Left renal pelvis (tissue), 4 donors: ENCODE measurements around the gene TF. TPM values are rescaled to one million over a fixed set of nuclear protein-coding genes. Genes with fewer than 3 reads are reported as not detected.
"Not testable (repeated sequence)": the region's sequence is repeated elsewhere in the genome, so short reads cannot be mapped to it uniquely, and the experiment has no call there.

Experiments
- DNase-seq, 4 donors: peaks; one replicate each; pipeline ENCODE4 v3.0.0-alpha.2; 2013; ENCODE audit warnings: low read depth in 4 of 4, low spot score in 3 of 4
- polyA plus RNA-seq, 4 donors: library from polyadenylated mRNA; unstranded; fragments of 120-200 nt; gene quantifications; one replicate each; pipeline ENCODE4 v1.2.1, GENCODE V29; 2013; ENCODE audit not compliant: insufficient read length in 4 of 4

TF gene
- polyA plus RNA-seq, 4 donors: 3.7 to 79.0 (median 5.8) TPM

DNA sequence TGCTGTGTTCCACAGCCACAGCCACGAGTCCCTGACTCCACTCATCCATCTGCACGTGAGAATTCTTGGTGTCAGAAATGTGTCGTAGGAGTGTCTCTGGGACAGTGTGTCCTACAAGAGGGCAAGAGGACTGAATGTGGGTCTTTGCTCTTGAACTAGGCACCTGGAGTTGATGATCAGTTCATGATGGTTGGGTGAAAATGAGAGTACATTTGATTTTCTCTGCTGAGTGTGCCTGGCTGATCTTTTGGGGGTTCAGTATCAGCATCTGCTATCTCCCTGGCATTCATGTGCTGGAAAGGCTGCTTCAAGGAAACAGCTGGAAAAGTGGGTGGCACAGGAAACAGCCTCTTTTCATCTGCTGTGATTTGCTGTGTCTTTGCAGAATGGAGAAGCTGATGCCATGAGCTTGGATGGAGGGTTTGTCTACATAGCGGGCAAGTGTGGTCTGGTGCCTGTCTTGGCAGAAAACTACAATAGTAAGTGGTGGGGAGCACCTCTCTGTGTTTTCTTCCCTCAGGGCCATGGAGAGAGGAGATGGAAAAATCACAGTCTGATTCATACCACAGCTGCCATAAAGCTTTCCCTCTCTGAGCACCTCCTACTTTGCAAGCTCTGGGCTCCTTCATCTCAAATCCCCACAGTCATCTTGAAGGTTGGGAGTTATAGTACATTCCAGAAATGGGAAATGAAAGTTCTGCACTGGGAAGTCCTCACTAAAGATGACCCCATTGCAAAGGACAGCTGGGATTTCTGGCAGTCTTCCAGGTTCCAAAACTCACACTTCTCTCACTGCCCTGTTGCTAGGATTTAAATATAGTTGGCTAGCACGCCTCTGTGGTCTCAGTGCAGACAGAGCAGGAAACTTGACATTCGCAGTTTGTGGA, 17.8 kb downstream of the TF start:
- peak in 3 of 4 donors; percentile 36 to 50 (median 43) for DNase-seq

DNA sequence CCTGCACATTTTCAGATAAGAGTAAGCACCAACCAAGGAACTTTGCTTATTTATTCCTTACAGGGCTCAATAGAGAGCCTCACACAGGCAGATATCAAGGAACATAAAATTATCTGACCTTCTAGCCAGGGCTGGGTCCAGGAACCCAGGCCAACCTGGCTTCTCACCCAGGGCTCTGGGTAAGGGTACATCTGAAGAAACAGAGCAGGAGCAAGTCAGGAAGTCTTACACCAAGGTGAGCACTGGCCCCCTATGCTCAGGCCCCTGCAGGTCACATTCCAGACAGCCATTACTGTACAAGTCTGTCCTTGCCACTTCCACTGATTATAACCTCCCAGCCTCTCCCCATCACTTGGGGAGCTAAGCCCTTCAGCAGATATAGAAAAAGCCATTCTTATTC, 19.1 kb downstream of the TF start:
- no peak for DNase-seq

DNA sequence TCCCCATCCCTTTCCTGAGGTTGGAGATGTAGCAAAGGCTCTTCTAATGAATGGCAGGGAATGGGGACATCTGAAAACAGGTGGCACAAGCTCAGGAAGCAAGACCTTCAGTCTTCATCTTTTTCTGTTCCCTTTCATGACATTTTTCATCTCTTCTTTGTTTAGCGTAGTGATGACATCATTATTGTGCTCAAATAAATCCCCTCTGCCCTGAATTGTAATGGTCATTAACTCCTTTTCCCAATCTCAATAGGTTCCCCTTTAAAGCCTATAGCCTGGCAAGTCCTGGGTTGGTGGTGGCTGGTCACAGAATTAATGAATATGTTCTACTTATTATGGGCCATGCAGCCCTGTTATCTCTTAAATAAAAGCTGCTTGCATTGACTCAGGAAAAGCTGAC, 21.4 kb downstream of the TF start:
- DNase-seq: no peak

GRCh38 chr3:133769536-133769935, 23.3 kb downstream of the TF start:
- no peak for DNase-seq

- no peak for DNase-seq
Observed at GRCh38 chr3:133773732-133774131, 27.5 kb downstream of the TF start.

DNA sequence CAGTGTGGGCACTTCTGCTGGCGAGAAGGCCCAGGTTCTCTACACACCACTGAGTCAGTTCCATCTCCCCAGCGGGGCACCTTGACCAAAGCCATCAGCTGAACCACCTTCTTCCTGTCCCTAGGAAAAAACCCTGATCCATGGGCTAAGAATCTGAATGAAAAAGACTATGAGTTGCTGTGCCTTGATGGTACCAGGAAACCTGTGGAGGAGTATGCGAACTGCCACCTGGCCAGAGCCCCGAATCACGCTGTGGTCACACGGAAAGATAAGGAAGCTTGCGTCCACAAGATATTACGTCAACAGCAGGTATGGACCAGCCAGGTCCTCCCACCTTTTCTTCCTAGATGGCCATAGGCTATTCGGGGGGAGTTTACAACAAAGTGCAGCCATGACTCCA, 29.1 kb downstream of the TF start:
- no peak for DNase-seq

DNA sequence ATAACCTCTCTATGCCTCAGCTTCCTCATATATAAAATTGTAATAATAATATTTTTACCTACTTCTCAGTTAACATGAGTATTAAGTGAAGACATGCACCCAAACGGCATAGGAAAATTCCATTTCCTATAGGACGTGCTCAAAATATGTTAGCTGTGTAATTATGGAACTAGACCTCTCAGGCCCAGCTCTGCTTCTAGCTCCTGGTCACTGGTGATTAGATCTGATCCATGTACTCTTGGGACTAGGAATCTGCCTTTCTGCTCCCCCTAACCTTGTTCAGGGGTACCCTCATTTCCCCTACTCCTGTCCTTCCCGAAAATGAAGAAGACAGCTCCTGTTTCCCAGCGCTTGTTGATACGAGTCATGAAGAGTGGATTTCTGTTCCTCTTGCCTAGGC, 29.6 kb downstream of the TF start:
- no peak for DNase-seq

DNA sequence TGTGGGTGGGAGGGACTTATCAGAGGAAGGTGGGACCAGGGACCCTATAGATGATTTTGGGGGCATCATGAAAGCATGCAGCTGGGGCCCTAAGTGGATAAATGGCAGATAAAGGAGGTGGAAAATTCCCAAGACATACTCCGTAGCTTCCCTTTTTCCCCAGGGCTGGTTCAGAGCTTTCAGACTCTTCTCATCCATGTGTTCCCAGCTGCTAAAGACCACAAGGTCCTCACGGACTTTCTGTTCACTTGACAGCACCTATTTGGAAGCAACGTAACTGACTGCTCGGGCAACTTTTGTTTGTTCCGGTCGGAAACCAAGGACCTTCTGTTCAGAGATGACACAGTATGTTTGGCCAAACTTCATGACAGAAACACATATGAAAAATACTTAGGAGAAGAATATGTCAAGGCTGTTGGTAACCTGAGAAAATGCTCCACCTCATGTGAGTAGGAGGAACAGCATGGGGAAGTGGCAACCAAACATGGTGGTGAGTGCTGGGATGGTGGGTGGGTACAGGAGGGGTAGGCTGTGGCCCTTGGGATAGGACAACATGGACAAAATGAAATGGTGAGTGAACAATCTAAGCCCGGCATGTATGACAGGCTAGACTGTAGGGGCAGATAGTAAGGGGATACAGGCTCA, 30.7 kb downstream of the TF start:
- no peak for DNase-seq

- no peak for DNase-seq
Observed at GRCh38 chr3:133777807-133778568, 31.8 kb downstream of the TF start.

GRCh38 chr3:133779626-133780203, 33.5 kb downstream of the TF start:
- no peak for DNase-seq

- not testable (repeated sequence) for DNase-seq
Observed at GRCh38 chr3:133780756-133781155, 34.6 kb downstream of the TF start.

DNA sequence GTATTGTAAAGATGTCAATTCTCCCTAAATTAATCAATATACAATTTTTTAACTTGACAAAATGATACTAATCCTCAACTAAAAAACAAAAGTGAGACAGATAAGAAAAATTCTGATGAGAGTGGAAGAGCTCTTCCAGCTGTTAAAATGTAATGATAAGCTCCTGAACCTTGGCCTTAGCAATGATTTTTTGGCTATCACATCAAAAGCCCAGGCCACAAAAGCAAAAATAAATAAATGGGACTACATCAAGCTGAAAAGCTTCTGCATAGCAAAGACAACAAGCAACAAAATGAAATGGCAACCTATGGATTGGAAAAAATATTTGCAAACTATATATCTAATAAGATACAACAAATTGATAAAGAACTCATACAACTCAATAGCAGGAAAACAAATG, 35.4 kb downstream of the TF start:
- no peak for DNase-seq

DNA sequence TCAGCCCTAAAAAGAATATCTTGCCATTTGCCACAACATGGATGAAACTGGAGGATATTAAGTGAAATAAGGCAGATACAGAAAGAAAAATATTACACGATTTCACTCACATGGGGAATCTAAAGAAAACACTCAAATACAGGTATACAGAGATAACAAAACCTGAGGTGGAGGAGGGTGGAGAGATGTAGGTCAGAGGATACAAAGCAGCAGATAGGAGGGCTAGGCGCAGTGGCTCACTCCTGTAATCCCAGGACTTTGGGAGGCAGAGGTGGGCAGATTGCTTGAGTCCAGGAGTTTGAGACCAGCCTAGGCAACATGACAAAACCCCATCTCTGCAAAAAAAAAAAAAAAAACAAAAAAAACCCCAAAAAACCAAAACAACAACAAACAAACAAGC, 36.3 kb downstream of the TF start:
- no peak for DNase-seq

GRCh38 chr3:133783762-133784161, 37.6 kb downstream of the TF start:
- no peak for DNase-seq

GRCh38 chr3:133788024-133788423, 41.8 kb downstream of the TF start:
- DNase-seq: no peak

- DNase-seq: no peak
Observed at GRCh38 chr3:133792171-133792763, 46.1 kb downstream of the TF start.

DNA sequence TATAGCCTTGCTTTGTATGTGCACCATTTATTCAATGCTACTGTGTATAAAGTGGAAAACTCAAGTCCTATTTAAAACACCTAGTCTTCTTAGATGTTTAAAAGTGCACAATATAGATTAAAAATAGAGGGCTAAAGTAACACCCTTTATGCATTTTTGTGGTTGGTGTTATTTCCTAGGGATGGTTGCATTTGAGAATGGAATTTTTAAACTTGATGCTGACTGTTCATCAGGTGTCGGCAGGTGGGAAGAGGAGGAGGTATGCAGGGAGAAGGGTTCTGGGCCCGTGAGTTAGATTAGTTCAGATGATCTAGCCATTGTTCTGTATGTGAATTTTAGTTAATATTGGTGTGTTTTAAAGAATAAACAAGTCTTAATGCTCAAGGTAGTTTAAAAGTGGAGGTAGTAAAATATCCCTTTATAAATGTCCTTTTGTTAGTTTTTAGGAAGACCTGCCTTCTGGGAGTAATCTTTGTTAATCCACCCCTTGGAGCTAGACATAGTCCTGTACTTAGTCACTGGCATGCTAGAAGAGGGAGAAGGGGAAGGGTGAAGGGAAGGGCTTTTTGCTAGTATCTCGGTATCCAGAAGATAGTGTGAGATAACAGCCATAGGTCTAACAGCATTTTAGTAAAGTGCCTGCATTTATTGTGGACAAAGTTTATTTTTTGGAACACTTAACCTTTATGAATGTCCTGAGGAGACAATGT, 51.4 kb downstream of the TF start:
- DNase-seq: no peak

GRCh38 chr3:133799794-133800585, 53.8 kb downstream of the TF start:
- DNase-seq: no peak

- no peak for DNase-seq
Observed at GRCh38 chr3:133803469-133803868, 57.3 kb downstream of the TF start.
